Stimulated activated CD8-positive, alpha-beta memory T cell treated with anti-CD3 and anti-CD28 coated beads, Interleukin-12 subunit alpha, Interleukin-12 subunit beta, amount 100 ng/mL, for 1 hour (primary cell): ENCODE measurements around the gene C10orf95.
"Not testable (repeated sequence)": the region's sequence is repeated elsewhere in the genome, so short reads cannot be mapped to it uniquely, and the experiment has no call there.

Source experiments
- DNase-seq: peaks from one replicate; pipeline ENCODE4 v3.0.0-alpha.2; 2020; ENCODE audit warnings: low read depth

Gene C10orf95, protein sequence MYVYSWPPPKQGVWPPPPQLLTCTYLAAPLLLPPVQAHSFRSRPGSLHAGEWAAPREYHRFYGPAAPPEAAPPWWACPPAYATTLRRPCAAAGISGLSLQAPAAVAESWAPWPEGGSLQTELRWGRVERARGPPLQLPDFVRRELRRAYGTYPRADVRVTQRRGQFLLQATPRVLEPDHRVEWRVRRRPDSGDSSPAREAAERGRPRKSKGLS

DNA sequence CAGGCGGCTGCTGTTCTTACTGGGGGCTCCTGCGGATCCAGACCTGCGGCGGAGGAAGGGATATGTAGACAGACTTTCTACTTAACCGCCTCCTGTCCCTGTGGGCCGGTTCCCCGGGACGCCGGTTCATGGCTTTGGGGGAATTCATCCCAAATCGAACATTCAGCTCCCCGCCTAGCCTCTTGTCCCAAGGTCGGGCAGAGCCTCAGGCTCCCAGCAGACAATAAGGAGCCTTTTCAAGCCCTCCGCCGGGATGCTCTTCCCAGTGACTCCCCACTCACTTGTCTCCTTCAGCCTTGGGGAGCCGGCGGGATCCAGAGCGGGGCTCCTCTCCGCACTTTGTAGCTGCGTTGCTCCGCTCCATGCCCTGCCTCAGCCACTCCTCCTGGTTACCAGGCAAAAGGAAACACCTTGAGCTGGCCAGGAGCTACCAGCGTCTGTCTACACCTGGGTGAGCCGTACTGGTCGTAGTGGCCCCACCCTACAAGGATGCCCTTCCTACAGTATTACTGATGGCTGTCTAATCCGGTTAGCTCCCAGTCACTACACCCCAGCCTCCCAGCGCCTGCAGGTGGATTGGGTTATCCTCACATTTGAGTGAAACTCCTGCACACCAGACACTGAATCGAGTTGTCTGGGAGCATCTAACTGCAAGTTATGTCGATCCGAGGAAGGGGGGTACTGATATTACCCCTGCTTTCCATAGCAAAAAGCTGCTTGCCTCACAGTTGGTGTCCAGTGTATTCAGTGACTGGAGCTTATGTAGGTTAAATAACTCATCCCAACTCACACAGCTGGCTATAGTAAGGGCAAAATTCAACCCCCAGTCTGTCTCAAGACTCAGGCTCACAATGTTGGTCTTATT is at the start of gene C10orf95:
TSS of gene C10orf95 (minus strand) at position 439 of the 865 bp plus-strand sequence. CDS start 450 bp downstream, outside the sequence.
- DNase-seq = no peak

DNA sequence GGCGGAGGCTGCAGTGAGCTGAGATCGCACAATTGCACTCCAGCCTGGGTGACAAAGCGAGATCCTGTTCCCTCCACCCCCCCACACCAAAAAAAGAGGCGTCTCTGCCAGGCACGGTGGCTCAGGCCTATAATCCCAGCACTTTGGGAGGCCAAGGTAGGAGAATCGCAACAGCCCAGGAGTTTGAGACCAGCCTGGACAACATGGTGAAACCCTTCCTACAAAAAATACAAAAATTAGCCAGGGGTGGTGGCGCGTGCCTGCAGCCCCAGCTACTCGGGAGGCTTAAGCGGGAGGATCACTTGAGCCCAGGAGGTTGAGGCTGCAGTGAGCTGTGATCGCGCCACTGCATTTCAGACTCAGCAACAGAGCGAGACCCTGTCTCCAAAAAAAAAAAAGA is 49.3 kb upstream of the C10orf95 start:
- not testable (repeated sequence) for DNase-seq

DNA sequence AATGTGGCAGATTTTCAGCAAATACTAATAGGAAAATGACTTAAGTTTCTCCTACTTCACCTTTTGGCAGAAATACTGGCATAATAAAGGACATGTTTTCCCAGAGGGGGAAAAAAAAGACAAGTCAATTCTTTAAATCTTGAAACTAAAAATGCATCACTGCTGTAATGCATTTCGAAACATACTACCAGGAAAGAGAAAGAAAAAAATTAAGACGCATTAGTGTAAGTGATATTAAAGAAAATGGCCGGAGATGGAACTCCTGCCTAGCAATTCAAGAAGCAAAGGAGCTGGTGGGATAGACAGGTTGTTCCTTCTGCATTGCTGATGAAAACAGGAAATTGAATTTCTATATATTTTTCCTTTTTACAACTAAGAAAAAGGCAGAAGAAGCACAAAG is 48.0 kb upstream of the C10orf95 start:
- DNase-seq = no peak

DNA sequence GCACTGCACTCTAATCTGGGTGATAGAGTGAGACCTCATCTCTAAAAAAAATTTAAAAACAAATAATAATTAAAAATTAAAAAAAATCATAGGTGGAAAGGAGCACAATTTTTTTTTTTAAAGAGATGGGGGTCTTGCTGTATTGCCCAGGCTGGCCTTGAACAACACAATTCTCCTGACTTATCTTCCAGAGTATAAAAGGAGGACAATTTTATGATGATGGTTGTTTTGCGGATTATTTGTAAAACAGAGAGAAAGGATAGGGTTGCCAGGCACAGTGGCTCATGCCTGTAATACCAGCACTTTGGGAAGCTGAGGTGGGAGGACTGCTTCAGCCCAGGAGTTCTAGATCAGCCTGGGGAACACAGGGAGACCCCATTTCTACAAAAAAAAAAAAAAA is 46.2 kb upstream of the C10orf95 start:
- DNase-seq = no peak

DNA sequence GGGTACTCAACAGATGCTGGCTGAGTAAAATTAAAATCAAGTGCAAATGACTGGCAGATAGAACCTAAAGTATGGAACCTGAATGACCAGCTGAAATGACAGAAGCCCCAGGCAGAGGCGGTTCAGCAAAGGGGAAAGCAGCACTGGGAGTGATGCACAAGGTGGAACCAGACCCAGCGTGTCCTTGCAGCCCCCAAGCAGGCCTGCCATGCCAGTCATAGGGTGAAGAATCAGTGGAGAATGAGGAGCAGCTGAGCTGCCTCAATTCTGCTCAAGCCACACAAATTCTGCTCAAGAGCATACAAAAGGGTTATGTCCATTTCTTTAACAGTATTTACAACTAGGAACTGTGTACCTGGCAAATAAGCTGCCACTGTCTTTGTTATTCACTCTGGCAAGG is 42.4 kb upstream of the C10orf95 start:
- no peak for DNase-seq

GRCh38 chr10:102492983-102493382 is 41.6 kb upstream of the C10orf95 start:
- DNase-seq = no peak

GRCh38 chr10:102492344-102492939 is 41.1 kb upstream of the C10orf95 start:
- no peak for DNase-seq

- DNase-seq = no peak
These were observed 39.8 kb upstream of the C10orf95 start for GRCh38 chr10:102491136-102491535.

DNA sequence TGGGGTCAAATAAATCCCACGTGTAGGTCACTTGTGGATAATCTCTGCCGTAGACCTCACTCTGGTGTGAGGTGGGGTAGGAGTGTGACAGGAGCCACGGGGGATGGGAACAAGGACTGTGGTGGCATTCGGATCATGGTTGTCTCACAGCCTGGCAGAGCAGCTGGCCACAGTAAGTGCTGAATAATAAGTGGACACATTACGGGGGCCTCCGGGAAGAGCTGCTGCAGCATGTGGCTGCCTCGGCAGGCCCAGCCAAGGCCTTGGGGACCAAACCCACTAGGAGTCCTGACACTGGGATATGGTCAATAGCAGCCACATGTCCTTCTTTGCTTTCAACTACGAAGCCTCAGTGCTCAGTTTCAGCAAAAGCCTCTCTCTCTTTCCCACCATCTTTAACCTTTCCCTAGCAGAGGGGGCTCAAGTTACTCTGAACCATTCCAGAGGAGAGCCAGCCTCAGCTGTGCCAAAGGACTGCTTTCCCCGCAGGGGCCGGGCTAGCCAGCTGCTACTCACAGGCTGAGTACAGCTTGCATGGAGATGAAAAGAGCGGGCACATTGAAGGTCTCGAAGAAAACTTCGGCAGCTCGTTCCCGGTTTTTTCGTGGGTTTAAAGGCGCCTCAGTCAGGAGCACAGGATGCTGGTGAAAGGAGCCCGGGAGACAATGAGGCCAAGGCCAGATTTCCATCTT is 33.9 kb upstream of the C10orf95 start:
- no peak for DNase-seq

GRCh38 chr10:102484021-102484420 is 32.7 kb upstream of the C10orf95 start:
- no peak for DNase-seq

DNA sequence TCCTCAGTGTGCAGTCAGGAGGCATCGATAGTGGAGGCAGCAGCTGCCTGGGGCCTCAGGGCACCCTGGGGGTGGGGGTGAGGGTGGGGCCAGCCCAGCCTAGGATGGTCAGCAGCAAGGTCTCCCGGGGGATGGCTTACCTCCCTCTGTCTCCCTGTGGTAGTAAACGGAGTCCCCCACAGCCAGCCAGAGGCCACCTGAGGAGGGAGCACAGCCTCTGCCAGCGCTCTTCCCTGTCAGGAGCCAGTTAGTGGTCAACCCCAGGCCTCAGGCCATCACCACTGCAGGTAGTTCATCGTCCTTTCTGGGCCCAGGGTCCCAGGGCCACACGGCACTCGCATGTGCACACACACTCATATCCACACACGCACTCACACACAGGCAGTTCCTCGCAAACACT is 29.1 kb upstream of the C10orf95 start:
- DNase-seq = no peak

DNA sequence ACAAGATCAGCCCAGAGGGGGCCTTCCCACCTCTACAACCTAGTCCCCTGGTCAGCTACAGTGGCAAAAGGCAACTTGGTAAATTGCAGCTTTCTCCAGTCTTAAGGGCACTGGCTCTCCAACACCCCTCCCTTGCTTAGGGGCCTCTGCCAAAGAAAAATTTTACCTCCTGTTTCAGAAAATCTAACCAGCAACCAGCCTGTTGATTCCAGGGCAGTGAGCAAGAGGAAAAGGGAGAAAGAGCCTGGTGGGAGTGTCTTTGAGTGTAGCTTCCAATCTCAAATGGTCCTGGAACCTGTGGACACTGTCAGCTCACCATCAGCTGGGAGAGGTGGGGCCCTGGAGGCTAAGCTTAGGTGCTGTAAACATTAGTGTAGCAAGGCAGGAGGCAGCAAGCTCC is 28.3 kb upstream of the C10orf95 start:
- no peak for DNase-seq

GRCh38 chr10:102476466-102477141 is 25.3 kb upstream of the C10orf95 start:
- no peak for DNase-seq

GRCh38 chr10:102475451-102476040 is 24.2 kb upstream of the C10orf95 start:
- no peak for DNase-seq

DNA sequence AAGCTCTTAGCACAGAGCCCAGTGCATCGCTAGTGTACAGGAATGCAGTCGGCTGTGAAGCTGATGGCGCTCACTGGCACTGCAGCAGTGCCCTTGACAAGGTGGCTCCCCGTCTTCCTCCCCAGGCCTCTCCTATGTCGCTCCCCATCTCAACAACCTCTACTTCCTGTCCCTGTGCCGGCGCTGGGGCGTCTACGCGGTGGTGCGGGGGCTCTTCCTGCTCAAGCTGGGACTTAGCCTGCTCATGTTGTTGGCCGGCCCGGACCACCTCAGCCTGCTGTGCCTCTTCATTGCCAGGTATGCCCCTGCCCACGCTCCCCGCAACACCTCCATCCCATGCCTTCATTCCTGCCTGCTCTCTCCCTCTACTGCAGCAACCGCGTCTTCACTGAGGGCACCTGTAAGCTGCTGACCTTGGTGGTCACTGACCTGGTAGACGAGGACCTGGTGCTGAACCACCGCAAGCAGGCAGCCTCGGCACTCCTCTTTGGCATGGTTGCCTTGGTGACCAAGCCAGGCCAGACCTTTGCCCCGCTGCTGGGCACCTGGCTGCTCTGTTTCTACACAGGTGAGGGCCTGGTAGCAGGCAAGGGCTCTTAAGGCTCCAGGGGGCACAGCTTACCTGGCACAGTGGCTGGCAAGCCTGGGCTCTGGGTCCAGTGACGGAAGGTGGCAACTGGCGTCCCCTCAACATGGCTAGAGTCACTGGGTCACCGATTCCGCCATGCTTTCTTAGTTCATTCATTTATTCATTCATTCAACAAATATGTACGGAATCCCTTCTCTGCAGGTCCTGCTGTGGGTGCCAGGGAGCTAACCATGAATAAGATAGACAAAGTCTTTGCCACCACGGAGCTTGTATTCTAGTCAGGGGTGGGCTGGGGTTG is 22.3 kb upstream of the C10orf95 start:
- no peak for DNase-seq

GRCh38 chr10:102470579-102471546 is 19.5 kb upstream of the C10orf95 start:
- no peak for DNase-seq

DNA sequence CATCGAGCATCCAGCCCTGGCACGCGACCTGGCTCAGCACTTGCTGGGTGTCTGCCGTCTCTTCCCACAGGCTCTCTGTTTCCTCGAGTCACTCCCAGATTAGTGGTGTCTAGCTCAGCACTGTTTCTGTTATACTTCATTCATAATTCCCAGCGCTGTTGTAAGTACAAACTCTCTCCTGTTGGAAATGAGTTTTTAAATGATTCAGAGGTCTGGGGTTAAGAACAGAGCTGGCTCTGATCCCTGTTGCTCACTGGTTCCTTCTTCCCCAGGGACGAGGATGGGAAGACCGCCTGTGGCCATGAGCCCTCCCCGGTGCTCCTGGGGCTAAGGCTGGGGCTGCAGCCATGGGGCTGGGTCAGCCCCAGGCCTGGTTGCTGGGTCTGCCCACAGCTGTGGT is 17.3 kb upstream of the C10orf95 start:
- DNase-seq = no peak

DNA sequence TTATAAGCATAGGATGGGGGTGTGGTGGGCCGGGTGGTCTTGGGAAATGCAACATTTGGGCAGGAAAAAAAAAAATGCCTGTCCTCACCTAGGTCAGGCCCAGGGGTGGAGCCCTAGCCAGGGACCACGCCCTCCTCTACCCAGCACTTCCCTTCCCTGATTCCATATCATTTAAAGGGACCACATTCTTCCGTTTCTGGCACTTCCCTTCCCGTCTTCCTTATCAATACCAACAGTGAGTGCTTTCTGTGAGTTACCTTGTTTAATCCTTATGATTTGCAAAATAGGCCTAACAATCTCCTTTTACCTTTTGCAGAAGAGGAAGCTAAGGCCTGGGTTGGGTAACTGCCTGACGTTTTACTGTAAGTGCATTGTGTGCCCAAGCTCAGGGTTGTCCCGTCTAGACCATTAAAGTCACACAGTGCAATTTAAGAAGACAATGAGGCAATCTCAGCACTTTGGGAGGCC is 16.7 kb upstream of the C10orf95 start:
- no peak for DNase-seq

GRCh38 chr10:102467318-102467717 is 16.0 kb upstream of the C10orf95 start:
- DNase-seq = no peak
